GM18499 (cell line): ENCODE data around the gene SPAG6.
"Not testable (repeated sequence)": the region's sequence is repeated elsewhere in the genome, so short reads cannot be mapped to it uniquely, and the experiment has no call there.

Experiments
- ATAC-seq: cut with Tn5 transposase; IDR thresholded peaks from one replicate; pipeline ENCODE4 v1.9.1; 2021; ENCODE audit warnings: moderate number of reproducible peaks; ENCODE audit not compliant: insufficient read depth, unreplicated experiment

Gene SPAG6

DNA sequence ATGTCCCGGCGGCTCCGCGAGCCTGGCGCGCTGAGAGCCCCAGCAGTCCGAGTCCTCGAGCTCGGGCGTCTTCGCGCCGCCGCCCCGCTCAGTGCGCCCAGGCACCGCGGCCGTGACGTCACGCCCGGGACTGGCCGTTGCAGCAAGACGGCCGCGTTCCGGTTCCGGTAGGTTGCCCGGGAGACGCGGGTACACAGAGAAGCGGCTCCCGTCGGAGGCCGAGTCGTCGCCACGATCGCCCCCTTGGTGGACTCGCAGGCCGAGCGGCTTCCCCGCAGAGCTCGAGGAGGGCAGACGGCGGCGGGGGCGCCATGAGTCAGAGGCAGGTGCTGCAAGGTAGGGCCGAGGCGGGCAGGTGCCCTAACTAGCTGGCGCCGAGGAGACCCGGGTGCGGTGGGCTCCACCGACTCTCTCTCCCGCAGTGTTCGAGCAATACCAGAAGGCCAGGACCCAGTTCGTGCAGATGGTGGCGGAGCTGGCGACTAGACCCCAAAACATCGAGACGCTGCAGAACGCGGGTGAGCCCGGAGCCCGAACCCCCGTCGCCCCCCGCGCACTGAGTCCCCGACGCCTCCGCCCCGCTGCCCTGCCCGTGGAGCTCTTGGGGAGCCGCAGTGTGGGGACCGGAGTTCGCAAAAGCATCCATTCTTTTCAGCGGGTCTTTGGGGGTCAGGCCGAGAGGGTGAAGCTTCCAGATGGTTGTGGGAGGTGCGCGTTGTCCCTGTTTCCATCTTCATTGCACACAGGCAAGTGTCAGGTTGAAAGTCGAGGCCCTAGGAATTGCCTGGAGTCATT, at the start of gene SPAG6:
SPAG6 (plus strand) TSS at position 196 of the 795 bp plus-strand sequence; CDS start at position 312, 116 bp downstream.
- ATAC-seq: no peak

DNA sequence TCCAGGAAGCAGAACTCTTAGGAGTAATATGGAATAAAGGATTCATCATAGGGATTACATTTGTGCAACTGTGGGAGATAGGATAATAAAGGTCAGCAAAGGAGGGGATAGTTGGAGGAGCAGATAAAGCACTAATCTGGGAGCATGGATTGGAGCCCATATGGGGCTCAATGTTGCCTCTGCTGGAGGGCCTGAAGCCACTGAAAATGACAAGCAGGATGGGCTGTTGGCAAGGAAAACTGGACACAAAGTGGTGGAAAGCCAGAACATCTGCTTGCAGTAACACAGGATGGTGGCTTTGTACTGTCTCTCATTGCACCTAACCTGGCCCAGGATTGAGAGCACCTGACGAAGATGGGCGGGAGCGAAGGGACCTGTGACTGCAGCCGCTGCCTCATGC, 44.1 kb upstream of the SPAG6 start:
- no peak for ATAC-seq

DNA sequence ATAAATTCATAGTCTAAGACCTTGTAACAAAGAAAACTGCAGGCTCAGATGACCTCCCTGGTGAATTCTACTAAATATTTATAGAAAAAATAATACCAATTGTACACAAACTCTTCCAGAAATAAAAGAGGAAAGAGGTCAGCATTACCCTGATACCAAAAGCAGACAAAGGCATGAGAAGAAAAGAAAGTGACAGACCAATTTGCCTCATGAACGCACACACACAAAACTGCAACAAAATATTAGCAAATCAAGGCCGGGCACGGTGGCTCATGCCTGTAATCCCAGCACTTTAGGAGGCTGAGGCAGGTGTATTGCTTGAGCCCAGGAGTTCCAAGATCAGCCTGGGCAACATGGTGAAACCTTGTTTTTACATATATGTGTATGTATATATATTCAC, 41.8 kb upstream of the SPAG6 start:
- no peak for ATAC-seq

DNA sequence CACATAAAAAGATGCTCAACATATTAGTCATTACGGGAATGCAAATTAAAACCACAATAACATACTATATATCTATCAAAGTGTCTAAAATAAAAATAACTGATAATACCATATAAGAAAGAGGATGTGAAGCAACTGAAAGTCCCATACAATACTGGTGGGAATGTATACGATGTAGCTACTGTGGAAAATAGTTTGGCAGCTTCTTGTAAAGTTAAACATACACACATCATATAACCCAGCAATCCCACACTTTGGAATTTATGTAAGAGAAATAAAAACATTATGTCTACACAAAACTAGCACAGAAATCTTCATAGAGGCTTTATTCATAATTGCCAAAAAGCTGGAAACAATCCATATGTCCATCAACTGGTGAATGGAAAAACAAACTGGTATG, 39.6 kb upstream of the SPAG6 start:
- no peak for ATAC-seq

DNA sequence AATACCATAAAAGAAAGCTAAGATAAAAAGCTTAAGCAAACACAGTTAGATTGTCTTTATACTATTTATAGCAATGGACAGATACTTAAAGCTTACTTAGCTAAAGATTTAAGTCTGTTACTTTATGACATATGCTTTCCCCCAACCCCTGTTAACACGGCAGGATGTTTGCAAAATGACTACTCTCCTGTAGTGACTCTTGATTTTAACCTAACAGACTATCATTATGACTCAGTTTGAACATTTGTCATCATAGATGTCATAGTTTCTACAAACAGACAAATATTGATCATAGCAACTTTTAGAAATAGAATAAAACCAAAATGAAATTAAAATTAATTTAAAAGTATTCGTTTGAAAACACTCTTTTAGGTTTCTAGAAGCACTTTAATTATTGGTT, 36.9 kb upstream of the SPAG6 start:
- ATAC-seq: peak; percentile 95

DNA sequence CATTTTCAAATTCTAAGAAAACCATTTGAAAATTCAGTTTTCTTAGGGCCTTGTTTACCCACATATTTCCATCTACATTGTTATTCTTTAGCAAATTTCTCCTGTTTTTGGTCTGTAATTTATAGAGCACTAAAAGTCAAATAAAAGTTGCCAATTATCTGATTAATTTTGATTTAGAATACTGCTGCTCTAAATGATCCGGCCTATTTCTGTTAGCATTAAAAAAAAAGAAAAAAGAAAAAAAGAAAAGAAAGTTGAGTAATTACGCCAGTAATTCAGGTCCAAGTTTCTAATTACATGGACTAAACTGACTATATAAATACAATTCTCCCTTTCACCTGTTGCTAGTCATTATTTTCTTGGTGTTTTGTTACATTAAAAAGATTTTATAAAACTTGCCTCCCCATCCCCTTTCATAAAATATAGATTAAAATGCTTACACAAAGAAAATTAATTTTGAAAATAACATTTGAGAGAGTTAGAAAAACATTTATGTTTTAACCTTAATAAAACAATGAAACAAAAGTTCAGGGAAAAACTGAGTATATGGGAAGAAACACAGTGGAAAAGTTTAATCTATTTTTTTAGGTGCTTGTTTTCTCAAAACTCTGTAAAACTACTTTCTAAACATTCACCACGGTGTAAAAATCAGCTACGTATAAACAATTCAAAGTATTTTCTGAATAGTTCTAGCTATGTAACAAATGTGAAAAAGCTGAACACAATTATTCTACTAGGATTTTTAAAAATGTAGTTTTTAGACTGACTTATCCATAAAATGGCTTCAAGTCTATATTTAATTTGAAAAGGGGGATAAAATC, 35.9 kb upstream of the SPAG6 start:
- no peak for ATAC-seq

DNA sequence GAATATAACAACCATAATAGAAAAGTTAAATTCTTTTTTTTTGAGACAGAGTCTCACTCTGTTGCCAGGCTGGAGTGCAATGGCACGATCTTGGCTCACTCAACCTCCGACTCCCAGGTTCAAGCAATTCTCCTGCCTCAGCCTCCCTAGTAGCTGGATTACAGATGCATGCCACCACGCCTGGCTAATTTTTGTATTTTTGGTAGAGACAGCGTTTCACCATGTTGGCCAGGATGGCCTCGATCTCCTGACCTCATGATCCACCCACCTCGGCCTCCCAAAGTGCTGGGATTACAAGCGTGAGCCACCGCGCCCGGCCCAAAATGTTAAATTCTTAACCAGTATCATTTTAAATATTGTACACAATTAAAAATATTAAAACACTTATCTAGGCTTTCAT, 35.3 kb upstream of the SPAG6 start:
- not testable (repeated sequence) for ATAC-seq

DNA sequence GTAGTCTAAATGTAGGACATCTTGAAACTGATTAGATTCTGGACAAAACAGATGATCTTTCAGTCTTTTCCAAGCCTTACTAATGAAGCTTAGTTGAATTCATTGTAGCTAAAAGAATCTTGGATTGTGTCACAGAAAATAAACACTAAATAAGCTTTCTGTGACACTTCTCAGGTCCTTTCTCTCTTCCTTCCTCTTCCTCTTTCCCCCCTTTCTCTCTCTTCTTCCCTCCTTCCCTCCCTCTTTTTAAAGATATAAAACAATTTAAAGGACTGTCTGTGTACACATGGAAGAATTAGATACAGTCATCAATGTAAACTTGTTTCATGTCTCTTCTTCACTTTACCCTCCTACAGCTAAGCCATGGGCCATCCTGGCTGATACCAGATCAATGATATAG, 34.4 kb upstream of the SPAG6 start:
- no peak for ATAC-seq

DNA sequence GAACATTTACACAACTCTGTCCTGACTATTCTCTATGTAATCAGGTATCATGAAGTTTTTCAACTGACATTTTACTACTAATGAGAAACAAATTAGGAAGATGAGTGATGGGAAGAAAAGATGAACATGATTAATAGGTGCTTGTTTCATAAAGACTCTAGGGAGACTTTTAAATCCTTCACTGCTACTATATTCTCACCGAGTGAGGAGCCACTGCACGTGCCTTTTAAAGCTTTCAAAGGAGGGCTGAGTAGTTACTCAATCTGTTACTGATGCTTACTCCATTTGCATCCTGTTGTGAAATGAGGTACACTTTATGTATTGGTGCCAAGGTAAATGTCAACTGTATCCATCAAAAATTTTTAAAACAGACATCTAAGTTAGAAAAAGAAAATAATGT, 30.4 kb upstream of the SPAG6 start:
- ATAC-seq: no peak

DNA sequence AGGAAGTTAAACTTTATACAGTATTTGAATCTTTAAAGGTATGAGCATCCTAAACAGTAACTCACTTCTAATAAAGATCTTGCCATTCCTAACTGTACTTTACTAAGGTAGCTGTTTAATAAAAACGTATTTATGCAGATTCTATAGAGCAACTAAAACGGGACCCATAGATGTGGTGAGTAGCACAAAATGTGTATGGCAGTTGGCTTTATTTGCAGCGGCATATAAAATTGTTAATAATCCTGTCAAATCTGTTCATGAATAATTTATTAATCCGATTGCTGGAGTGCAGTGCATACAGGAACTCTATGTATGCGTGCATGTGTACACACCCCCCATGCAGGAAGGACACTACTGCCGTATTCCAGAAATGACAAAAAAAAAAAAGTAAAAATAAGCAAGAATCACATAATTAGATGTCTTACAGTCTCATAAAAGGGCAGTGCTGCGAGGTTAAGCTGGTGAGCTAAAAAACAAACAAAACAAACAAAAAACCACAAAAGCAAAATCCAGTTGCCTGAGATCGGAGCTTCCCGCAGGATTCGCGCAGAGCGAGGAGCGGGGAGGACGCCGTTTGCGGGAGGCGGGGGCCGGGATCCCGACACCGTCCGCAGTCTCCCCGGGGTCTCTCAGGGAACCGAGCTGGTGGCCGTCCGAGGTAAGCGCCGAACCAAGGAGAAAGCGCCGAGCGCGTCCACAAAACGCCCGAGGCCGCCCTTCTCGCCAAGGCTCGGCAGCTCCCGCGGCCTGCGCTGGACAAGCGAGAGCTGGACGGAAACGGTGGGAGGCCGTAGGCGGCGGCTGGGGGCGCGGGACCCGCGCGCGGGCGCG, 29.6 kb upstream of the SPAG6 start:
- ATAC-seq: peak; percentile 3

DNA sequence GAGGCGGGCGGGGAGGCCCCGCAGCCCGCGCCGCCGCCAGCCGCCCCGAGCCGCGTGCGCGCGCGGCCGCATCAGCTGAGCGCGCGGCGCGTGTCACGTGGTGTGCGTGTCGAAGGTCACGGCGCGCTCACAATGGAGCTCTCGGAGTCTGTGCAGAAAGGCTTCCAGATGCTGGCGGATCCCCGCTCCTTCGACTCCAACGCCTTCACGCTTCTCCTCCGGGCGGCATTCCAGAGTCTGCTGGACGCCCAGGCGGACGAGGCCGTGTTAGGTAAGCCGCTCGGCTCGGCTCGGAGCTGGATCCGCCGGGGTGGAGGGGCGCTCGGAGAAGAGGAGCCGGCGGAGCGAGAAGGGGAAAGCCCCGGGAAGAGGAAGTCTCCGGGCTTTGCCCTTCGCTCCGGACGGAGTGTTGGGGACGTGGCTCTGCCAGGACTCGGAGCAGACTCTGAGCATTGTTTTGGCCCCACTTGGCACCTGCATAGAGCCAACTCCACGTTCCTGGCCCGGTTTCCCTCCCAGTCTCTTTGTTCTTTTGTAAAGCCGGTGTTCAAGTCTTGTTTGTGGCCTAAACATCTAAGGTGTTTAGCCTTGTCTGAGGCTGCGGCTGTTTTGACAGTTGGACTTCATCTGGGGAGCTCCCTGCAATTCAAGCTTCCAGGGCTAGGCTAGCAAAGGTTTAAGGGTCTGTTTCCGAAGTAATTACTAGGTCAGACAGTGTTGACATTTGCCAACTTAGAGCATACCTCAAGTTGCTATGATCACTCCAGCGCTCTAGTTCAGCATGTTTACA, 28.8 kb upstream of the SPAG6 start, which contains the start of gene COMMD3:
COMMD3 (plus strand) TSS at position 103 of the 790 bp plus-strand sequence; CDS start at position 133, 30 bp downstream.
- ATAC-seq: peak; percentile 49

DNA sequence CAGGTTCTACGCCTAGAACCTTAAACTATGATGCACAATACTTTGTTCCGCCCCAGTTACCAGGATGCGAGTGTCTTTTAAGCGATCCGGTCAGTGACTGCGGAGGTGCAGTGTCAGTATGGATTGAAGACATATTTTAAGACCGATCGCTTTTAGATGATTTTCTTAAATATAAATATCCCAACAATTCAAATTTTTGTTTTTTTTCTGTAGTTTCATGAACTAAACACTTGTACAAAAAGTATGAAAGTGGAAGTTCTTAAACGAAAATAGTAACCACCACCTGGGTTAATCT, 28.3 kb upstream of the SPAG6 start:
- ATAC-seq: peak; percentile 21

DNA sequence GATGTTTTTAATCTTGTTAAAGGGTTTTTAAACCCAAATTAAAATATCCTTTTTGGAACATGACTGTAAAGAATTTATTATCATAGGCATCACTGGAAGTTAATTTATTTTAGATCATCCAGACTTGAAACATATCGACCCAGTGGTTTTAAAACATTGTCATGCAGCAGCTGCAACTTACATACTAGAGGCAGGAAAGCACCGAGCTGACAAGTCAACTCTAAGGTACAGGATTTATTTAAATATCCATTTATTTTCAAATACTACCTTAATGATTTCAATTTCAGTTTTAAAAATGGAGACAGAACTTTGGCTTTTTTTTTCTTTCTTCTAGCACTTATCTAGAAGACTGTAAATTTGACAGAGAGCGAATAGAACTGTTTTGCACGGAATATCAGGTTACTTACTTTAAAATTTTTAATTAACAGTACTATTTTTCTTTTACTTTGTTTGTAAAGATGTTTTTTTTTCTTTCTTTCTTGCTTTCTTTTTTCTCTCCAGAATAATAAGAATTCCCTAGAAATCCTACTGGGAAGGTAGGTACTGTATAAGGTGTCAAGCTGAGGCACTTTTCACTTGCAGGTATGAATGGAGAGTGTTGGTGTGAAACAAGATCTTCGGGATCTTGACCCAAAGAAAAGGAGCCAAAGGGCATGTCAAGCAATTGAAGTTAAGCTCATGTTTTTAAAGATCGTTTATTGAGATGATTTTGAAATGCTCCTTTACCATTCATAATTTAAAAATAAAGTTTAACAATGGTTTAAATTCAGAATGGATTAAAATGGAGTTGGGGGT, 27.3 kb upstream of the SPAG6 start:
- no peak for ATAC-seq

DNA sequence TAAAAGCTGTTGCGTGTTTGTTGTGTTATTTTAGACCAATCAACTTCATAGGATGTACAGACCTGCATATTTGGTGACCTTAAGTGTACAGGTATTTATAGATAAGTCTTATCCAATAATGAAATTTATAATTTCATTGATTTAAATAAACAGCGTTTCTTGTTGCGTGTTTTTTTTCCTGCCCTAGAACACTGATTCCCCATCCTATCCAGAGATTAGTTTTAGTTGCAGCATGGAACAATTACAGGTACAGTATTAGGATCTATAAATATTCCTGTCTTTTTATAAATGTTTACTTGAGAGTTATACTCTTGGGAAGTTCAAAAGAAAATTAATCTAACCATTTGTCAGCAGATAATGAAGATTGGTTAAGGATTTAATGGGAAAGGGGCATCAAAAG, 26.5 kb upstream of the SPAG6 start:
- no peak for ATAC-seq

DNA sequence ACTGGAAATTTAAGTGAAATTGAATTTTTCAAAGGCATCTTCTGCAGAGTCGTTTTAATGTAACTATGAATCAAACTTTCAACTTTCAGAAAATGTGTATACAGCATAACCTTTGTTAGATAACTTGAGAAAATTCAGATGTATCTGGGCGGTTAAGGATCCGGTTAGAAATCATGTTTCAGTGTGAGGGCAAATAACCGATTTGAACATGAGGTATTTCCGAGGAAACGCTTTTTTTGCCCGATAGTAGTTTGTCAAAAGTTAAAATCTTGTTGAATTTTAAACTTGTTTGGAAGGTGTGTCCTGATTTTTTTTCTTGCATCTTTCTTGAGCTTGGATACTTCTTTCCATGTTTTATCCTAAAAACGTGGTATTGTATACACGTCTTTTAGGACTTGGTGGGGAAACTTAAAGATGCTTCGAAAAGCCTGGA, 25.7 kb upstream of the SPAG6 start:
- no peak for ATAC-seq

DNA sequence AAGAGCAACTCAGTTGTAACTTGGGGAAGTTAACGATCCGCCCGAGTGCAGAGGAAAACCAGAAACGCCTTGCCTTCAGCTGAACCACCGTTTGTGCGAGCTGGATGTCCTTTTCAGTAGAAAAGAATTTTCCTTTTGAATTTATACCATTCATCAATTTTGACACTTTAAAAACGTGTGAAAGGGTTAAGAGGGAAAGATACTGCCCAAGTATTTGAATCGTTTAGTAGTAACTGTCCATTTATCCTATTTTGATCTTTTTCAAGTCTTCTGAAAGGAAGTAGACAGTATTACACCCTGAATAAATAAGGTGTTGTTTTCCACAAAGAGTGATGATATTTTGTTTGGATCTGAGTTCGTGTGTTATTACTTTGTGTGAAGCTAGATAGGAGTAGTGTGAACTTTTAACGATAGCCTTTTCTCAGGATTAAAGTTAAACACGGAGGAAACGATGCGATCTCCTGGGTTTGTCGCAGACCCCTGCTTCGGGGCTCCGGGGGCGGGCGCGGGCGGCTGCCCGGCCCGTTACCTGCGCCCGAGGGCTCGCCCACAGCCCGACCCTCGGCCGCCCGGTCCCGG, 25.2 kb upstream of the SPAG6 start:
- no peak for ATAC-seq

DNA sequence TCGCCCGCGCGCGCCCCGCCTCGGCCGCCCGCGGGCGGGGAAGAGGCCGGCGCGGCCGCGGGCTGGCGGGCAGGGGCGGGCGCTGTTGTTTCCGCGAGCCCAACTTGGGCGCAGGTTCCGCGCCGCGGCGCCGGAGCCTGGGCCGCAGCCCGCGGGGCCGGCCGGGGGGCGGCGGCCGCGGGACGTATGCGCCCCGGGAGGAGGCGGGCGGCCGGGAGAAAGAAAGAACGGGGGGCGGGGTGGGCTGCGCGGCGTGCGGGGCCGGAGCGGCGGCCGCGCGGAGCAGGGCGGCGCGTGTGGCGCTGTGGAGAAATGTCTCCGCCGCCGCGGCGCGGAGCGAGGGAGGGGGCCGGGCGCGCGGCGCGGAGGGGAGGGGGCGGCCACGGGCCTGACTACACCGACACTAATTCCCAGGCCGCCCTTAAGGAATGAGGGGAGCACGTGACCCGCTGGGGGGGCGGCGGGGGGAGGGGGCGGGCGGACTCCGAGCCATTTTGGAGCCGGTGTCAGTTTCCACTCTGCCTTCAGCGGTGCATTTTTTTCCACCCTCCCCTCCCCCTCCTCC, 24.6 kb upstream of the SPAG6 start, which contains the start of gene BMI1:
BMI1 (plus strand) TSS at position 509 of the 565 bp plus-strand sequence. CDS start 5,351 bp downstream, outside the sequence.
- no peak for ATAC-seq

DNA sequence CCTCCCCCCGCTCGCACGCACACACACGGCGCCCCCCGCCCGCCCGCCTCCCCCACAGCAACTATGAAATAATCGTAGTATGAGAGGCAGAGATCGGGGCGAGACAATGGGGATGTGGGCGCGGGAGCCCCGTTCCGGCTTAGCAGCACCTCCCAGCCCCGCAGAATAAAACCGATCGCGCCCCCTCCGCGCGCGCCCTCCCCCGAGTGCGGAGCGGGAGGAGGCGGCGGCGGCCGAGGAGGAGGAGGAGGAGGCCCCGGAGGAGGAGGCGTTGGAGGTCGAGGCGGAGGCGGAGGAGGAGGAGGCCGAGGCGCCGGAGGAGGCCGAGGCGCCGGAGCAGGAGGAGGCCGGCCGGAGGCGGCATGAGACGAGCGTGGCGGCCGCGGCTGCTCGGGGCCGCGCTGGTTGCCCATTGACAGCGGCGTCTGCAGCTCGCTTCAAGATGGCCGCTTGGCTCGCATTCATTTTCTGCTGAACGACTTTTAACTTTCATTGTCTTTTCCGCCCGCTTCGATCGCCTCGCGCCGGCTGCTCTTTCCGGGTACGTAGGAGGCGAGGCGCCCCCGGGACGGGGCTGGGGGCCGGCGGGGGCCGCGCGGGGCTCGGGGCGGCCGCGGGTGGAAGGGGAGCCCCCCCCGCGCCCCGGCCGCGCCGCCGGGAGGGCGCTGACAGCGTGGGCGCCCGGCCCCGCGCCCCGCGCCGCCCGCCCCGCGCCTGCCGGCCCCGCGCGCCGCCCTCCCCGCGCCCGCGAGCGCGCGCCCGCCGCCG, 24.0 kb upstream of the SPAG6 start:
- no peak for ATAC-seq
